Measurements from ENCODE around the gene FHIT. TPM values are rescaled to one million over a fixed set of nuclear protein-coding genes. Genes with fewer than 3 reads are reported as not detected.
A peak's percentile ranks its signal among the peaks of the same experiment; 100 is the strongest.

FHIT gene
- total RNA-seq, 4 donors from 2014 or later: 0.72 to 5.2 (median 2.1) TPM

GRCh38 chr3:59873576-59874230 lies 1377.5 kb downstream of the FHIT start:
- H3K36me3 ChIP-seq: no peaks in the 10 kb centered on the region
- in situ Hi-C loops (cut with MboI; ENCODE audit: low sequenced_read_pairs in 4 of 4) (loop anchor here in 2 of 4 donors (25.0 kb wide), 2 partner anchors 661 to 1236 kb away; no protein-coding TSS in a partner anchor), intact Hi-C loops (cut with DNase I; ENCODE audit: low total_unique reads) (no loop called here)
- TF ChIP-seq CTCF (IDR thresholded peaks at IDR 0.05 in 4 of 5, conservative IDR thresholded peaks at IDR 0.05 in 1 of 5) (no peak), POLR2A (IDR thresholded peaks at IDR 0.05) (no peak)
- ATAC-seq (peak in 1 of 2 donors; percentile 16), DNase-seq (no peak)
- no peaks in the 10 kb centered on the region for H3K4me1 ChIP-seq
- H3K27ac ChIP-seq: no peak overlapping the region
- no peak overlapping the region for H3K4me3 ChIP-seq
- H3K9me3 ChIP-seq: no peaks in the 10 kb centered on the region
- H3K27me3 ChIP-seq: no peaks in the 10 kb centered on the region

- intact Hi-C loops (cut with DNase I; ENCODE audit: low total_unique reads) (no loop called here), in situ Hi-C loops (cut with MboI; ENCODE audit: low sequenced_read_pairs in 4 of 4) (loop anchor here in 2 of 4 donors (25.0 kb wide), 2 partner anchors 660 to 1235 kb away; no protein-coding TSS in a partner anchor)
- Histone ChIP-seq H3K4me1 (no peaks in the 10 kb centered on the region), H3K36me3 (no peaks in the 10 kb centered on the region), H3K9me3 (no peaks in the 10 kb centered on the region), H3K27me3 (no peaks in the 10 kb centered on the region), H3K27ac (no peak overlapping the region), H3K4me3 (no peak overlapping the region)
- DNase-seq (no peak), ATAC-seq (no peak)
- TF ChIP-seq POLR2A (IDR thresholded peaks at IDR 0.05) (no peak), CTCF (IDR thresholded peaks at IDR 0.05 in 4 of 5, conservative IDR thresholded peaks at IDR 0.05 in 1 of 5) (no peak)
Observed at GRCh38 chr3:59872128-59872527, 1379.1 kb downstream of the FHIT start.

- ATAC-seq (no peak), DNase-seq (no peak)
- in situ Hi-C loops (cut with MboI; ENCODE audit: low sequenced_read_pairs in 4 of 4) (loop anchor here in 2 of 4 donors (25.0 kb wide), 2 partner anchors 655 to 1230 kb away; no protein-coding TSS in a partner anchor), intact Hi-C loops (cut with DNase I; ENCODE audit: low total_unique reads) (no loop called here)
- Histone ChIP-seq H3K36me3 (no peaks in the 10 kb centered on the region), H3K27ac (no peak overlapping the region), H3K9me3 (no peaks in the 10 kb centered on the region), H3K27me3 (no peaks in the 10 kb centered on the region), H3K4me3 (no peak overlapping the region), H3K4me1 (no peaks in the 10 kb centered on the region)
- TF ChIP-seq POLR2A (IDR thresholded peaks at IDR 0.05): no peak
- no peak for TF ChIP-seq CTCF (IDR thresholded peaks at IDR 0.05 in 4 of 5, conservative IDR thresholded peaks at IDR 0.05 in 1 of 5)
Observed at GRCh38 chr3:59867185-59868002, 1383.9 kb downstream of the FHIT start.

DNA sequence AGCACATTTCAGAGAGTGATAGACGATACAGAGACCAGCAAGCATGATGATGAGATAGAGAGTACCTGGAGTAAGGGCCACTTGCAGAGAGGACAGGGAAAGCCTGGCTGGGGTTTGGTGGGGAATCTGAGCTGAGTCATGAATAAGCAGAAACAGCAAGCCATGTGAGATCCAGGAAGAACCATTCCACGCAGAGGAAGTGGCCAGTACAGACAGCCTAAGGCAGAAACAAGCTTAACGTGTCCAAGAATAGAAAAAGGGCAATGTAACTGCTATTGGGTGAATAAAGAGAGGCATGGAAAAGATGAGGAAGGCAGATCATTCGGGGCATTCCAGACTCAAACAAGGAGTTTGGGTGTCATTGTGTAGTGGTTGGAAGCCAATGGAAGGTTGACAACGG lies 1385.2 kb downstream of the FHIT start:
- intact Hi-C loops (cut with DNase I; ENCODE audit: low total_unique reads) (no loop called here), in situ Hi-C loops (cut with MboI; ENCODE audit: low sequenced_read_pairs in 4 of 4) (loop anchor here in 2 of 4 donors (25.0 kb wide), 2 partner anchors 654 to 1229 kb away; no protein-coding TSS in a partner anchor)
- no peak for DNase-seq
- Histone ChIP-seq H3K27ac (no peak overlapping the region), H3K9me3 (no peaks in the 10 kb centered on the region), H3K4me1 (no peaks in the 10 kb centered on the region), H3K27me3 (no peaks in the 10 kb centered on the region), H3K36me3 (no peaks in the 10 kb centered on the region), H3K4me3 (no peak overlapping the region)
- no peak for TF ChIP-seq CTCF (IDR thresholded peaks at IDR 0.05 in 4 of 5, conservative IDR thresholded peaks at IDR 0.05 in 1 of 5)
- no peak for TF ChIP-seq POLR2A (IDR thresholded peaks at IDR 0.05)
- no peak for ATAC-seq
